Hepatocyte (in vitro differentiated cells): ENCODE results near the gene CASQ1. TPM values are rescaled to one million over a fixed set of nuclear protein-coding genes. Genes with fewer than 3 reads are reported as not detected.

Source experiments
- DNase-seq: peaks from one replicate; pipeline ENCODE4 v3.0.0-alpha.2; 2016; ENCODE audit warnings: low spot score
- H2AFZ ChIP-seq: fragments of 200-600 bp; sonication (generic); 2 replicates; pipeline ENCODE4 v1.6.0; 2016; ENCODE audit warnings: antibody characterized with exemption, mild to moderate bottlenecking
- H3K27ac ChIP-seq: fragments of 200-600 bp; sonication (generic); 2 replicates; pipeline ENCODE4 v1.5.1; 2016; ENCODE audit warnings: mild to moderate bottlenecking
- H3K27me3 ChIP-seq: fragments of 200-600 bp; sonication (generic); 2 replicates; pipeline ENCODE4 v1.6.1; 2016
- H3K36me3 ChIP-seq: fragments of 200-600 bp; sonication (generic); replicated peaks from 2 replicates; pipeline ENCODE4 v1.5.1; 2016; ENCODE audit warnings: low read depth; ENCODE audit not compliant: insufficient read depth
- H3K4me1 ChIP-seq: fragments of 200-600 bp; sonication (generic); 2 replicates; pipeline ENCODE4 v1.5.1; 2016; ENCODE audit warnings: mild to moderate bottlenecking, moderate library complexity; ENCODE audit not compliant: insufficient read depth
- H3K4me2 ChIP-seq: fragments of 200-600 bp; sonication (generic); 2 replicates; pipeline ENCODE4 v1.6.0; 2016
- H3K4me3 ChIP-seq: fragments of 200-600 bp; sonication (generic); 2 replicates; pipeline ENCODE4 v1.5.1; 2016; ENCODE audit warnings: mild to moderate bottlenecking
- H3K79me2 ChIP-seq: fragments of 200-600 bp; sonication (generic); 2 replicates; pipeline ENCODE4 v1.6.0; 2017; ENCODE audit warnings: mild to moderate bottlenecking
- H3K9me2 ChIP-seq: fragments of 200-600 bp; sonication (generic); replicated peaks from 2 replicates; pipeline ENCODE4 v1.6.0; 2017; ENCODE audit warnings: mild to moderate bottlenecking; ENCODE audit not compliant: insufficient read depth
- H3K9me3 ChIP-seq: fragments of 200-600 bp; sonication (generic); 2 replicates; pipeline ENCODE4 v1.5.1; 2016; ENCODE audit warnings: low read depth, mild to moderate bottlenecking
- H4K20me1 ChIP-seq: fragments of 200-600 bp; sonication (generic); 2 replicates; pipeline ENCODE4 v1.6.0; 2016; ENCODE audit warnings: mild to moderate bottlenecking; ENCODE audit not compliant: insufficient read depth, poor library complexity, severe bottlenecking
- CTCF ChIP-seq: fragments of 200-600 bp; sonication (generic); IDR thresholded peaks from 2 replicates; pipeline ENCODE4 v1.5.1; 2016; ENCODE audit warnings: antibody characterized with exemption, mild to moderate bottlenecking; ENCODE audit not compliant: poor library complexity
- EZH2 ChIP-seq: fragments of 200-600 bp; sonication (generic); IDR thresholded peaks from 2 replicates; pipeline ENCODE4 v1.6.1; 2016; ENCODE audit warnings: antibody characterized with exemption, mild to moderate bottlenecking, borderline replicate concordance
- EZH2phosphoT487 ChIP-seq: fragments of 200-600 bp; sonication (generic); IDR thresholded peaks from one replicate; pipeline ENCODE4 v1.6.1; 2018; ENCODE audit warnings: antibody characterized with exemption, mild to moderate bottlenecking, low read depth, moderate library complexity; ENCODE audit not compliant: unreplicated experiment, severe bottlenecking
- WGBS: methylation state at CpG from one replicate; pipeline ENCODE4 v1.1.6; 2016; ENCODE audit warnings: low lambda C conversion rate; ENCODE audit errors: missing lambda C conversion rate; 5-methylcytosine and 5-hydroxymethylcytosine counted together
- polyA plus RNA-seq: library from polyadenylated mRNA; unstranded; fragments of >200 nt; fragmentation: Nextera tagmentation; extraction: Ambion mirVana; gene quantifications from 2 replicates; pipeline ENCODE4 v1.2.1, GENCODE V29; 2016
- total RNA-seq: library from RNA; depleted of rRNA; stranded (reverse); fragments of >200 nt; gene quantifications from 2 replicates; pipeline ENCODE4 v1.2.3, GENCODE V29; 2014

The CASQ1 gene
- total and polyA plus RNA-seq, 2 experiments from 2014 or later, result 0.51 TPM; not detected in 1

- H4K20me1 ChIP-seq, result no peaks in the 10 kb centered on the region
- no peaks in the 10 kb centered on the region for H3K9me3 ChIP-seq
- no peaks in the 10 kb centered on the region for H3K79me2 ChIP-seq
- H3K4me1 ChIP-seq, result no peaks in the 10 kb centered on the region
- no peak overlapping the region for H3K4me2 ChIP-seq
- H2AFZ ChIP-seq, result no peak overlapping the region
- no peak for TF ChIP-seq EZH2
- no peak for TF ChIP-seq EZH2phosphoT487
- TF ChIP-seq CTCF, result no peak
- H3K9me2 ChIP-seq, result no peaks in the 10 kb centered on the region
- no peak overlapping the region for H3K4me3 ChIP-seq
- no peak for DNase-seq
- WGBS, result 94% methylated on average over 12 of the region's 12 CpGs
- no peak overlapping the region for H3K27ac ChIP-seq
- H3K36me3 ChIP-seq, result no peaks in the 10 kb centered on the region
- H3K27me3 ChIP-seq, result no peaks in the 10 kb centered on the region
These were observed 24.1 kb upstream of the CASQ1 start for GRCh38 chr1:160166166-160166868.

DNA sequence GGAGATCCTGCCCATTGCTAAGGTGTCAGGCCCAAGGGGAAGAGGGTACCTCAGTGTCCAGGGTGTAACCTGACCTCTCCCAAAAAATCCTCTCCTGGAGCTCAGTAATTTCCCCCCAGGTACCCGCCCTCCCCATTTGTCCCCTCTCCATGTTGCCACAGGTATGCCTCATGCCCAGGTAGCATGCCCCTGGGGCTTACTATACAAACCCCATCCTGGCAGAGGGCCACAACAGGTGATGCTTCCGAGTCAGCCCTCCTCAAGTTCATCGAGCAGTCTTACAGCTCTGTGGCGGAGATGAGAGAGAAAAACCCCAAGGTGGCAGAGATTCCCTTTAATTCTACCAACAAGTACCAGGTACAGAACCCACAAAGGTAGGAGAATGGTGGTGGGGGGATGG, 23.3 kb upstream of the CASQ1 start:
- H3K9me3 ChIP-seq, result no peaks in the 10 kb centered on the region
- H3K27me3 ChIP-seq, result no peaks in the 10 kb centered on the region
- no peaks in the 10 kb centered on the region for H4K20me1 ChIP-seq
- no peaks in the 10 kb centered on the region for H3K9me2 ChIP-seq
- H3K4me3 ChIP-seq, result no peak overlapping the region
- no peak overlapping the region for H2AFZ ChIP-seq
- no peaks in the 10 kb centered on the region for H3K36me3 ChIP-seq
- H3K79me2 ChIP-seq, result no peaks in the 10 kb centered on the region
- WGBS, result 88% methylated on average over 3 of the region's 4 CpGs
- TF ChIP-seq EZH2 (no peak), EZH2phosphoT487 (no peak), CTCF (no peak)
- H3K27ac ChIP-seq, result no peak overlapping the region
- DNase-seq, result no peak
- H3K4me2 ChIP-seq, result no peak overlapping the region
- H3K4me1 ChIP-seq, result no peaks in the 10 kb centered on the region

- Histone ChIP-seq H3K9me2 (no peaks in the 10 kb centered on the region), H3K9me3 (no peaks in the 10 kb centered on the region), H3K79me2 (no peaks in the 10 kb centered on the region), H3K27ac (no peak overlapping the region), H3K36me3 (no peaks in the 10 kb centered on the region), H3K4me3 (no peak overlapping the region), H4K20me1 (no peaks in the 10 kb centered on the region), H3K4me2 (no peak overlapping the region), H2AFZ (no peak overlapping the region), H3K27me3 (no peaks in the 10 kb centered on the region), H3K4me1 (no peaks in the 10 kb centered on the region)
- WGBS, result 91% methylated on average over 6 of the region's 6 CpGs
- no peak for TF ChIP-seq EZH2phosphoT487
- no peak for TF ChIP-seq EZH2
- TF ChIP-seq CTCF, result no peak
- no peak for DNase-seq
These were observed 22.8 kb upstream of the CASQ1 start for GRCh38 chr1:160167580-160167979.
